Skeletal muscle cell (primary cell): ENCODE measurements around the gene SENP1.
"Not testable (repeated sequence)": the region's sequence is repeated elsewhere in the genome, so short reads cannot be mapped to it uniquely, and the experiment has no call there.

Source experiments
- DNase-seq: peaks from one replicate; pipeline ENCODE4 v3.0.0-alpha.2; 2010; ENCODE audit warnings: low read depth
- H3K4me3 ChIP-seq: 2 replicates; pipeline ENCODE4 v1.5.1; 2011; ENCODE audit warnings: low read depth, mild to moderate bottlenecking, control low read depth, low read length, moderate library complexity

The SENP1 gene

DNA sequence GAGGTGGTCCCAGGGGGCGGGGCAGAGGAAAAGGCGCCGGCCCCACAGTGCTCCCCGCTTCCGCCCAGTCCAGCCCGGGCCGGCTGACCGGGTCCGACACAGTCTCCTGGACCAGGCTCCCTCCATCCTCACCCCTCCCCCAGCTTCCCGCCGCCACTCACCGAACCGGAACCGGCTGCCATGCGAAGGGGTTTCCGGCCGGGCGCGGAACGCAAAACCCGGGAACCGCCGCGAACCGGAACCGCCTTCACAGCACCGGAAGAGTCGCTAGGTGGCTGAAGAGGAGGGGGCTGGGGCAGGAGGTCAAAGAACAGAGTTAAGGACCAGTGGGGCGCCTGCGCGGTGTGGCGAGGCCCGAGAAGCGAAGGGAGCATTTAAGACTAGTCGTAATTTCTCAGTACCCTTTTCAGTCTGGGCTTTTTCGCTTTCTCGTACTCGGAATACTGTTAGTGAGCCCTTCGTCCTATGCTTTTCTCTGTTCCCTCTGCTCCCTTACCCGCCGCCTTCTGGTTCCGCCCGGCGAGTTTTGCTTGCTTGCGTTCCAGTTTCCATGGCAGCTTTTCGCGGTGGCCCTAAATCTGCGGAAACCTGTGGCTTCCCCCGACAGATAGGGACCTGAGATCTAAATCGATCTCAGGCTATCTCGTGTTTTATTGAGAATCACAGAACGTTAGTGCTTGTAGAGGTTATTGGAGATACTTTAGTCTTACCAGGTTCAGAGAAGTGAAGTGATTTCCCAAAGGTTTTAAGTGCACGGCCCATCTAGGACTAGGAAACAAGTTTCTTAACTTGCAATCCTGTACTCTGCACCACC, at the start of gene SENP1:
TSS of gene SENP1 (minus strand) at position 213 of the 814 bp plus-strand sequence. CDS start 4,607 bp downstream, outside the sequence.
- DNase-seq = peak; percentile 41
- H3K4me3 ChIP-seq = peak within 1 kb of the TSS; percentile 61

DNA sequence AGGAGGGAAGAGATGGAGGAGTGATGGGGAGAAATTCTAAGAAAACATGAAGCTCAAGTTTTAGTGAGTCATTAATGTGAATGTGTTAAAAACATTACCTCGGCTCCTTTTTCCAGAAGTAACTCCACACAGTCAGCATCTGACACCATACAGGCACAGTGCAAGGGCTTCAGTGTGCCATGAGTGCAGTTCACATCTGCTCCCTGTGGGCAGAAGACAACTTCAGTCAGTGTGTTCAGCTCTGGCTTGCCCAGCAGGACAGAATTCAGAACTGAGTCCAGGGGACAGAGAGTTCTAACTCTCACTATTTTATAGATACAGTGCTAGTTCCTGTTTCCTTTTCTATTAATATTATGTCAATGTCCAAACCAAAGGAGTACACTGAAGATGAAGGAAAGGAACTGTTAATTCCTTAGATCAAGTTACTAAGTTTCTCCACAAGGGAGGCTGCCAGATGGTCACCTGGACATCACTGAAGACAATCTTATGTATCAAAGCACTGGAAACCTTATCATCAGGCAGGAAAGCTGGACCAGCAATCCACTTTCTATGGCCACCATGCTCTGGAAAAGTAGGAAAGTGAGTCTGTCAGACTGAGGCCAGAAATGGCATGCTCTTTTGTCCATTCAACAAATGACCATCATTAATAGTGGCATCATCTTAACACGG, 45.4 kb upstream of the SENP1 start:
- no peak overlapping the region for H3K4me3 ChIP-seq
- DNase-seq = no peak

DNA sequence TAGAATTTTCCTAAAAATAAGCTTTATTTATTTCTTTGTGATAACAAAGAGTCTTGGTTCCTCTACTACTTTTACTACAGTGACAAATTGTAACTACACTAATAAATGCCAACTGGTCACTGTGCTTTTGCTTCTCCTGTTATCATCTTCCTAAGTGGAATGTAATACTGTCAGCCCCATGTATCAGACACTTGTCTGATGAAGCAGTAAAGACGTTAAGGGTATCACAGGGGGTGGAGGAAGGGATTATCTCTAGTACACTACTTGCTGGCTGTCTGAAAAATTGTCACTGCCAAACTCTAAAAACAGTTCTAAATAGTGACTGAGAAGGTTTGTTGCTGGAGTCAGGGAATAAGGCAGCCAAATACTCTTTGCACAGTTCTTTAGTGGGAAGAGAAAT, 40.1 kb upstream of the SENP1 start:
- no peak for DNase-seq
- no peak overlapping the region for H3K4me3 ChIP-seq

DNA sequence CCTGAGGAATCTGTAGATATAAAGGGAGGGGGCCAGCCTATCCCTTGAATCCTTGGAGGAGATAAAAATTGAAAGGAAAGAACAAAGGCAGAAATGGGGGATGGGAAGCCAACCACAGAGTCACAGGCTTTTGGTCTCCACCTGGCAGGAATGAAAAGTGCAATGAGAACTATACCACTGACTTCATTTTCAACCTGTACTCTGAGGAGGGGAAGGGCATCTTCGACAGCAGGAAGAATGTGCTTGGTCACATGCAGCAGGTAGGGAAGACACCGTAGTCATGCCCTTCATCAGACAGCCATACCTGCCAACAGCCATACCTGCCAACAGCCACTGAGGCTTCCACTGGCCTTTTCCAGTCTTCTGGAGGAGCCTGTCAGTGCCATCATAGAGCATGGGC, 38.0 kb upstream of the SENP1 start:
- H3K4me3 ChIP-seq = no peak overlapping the region

DNA sequence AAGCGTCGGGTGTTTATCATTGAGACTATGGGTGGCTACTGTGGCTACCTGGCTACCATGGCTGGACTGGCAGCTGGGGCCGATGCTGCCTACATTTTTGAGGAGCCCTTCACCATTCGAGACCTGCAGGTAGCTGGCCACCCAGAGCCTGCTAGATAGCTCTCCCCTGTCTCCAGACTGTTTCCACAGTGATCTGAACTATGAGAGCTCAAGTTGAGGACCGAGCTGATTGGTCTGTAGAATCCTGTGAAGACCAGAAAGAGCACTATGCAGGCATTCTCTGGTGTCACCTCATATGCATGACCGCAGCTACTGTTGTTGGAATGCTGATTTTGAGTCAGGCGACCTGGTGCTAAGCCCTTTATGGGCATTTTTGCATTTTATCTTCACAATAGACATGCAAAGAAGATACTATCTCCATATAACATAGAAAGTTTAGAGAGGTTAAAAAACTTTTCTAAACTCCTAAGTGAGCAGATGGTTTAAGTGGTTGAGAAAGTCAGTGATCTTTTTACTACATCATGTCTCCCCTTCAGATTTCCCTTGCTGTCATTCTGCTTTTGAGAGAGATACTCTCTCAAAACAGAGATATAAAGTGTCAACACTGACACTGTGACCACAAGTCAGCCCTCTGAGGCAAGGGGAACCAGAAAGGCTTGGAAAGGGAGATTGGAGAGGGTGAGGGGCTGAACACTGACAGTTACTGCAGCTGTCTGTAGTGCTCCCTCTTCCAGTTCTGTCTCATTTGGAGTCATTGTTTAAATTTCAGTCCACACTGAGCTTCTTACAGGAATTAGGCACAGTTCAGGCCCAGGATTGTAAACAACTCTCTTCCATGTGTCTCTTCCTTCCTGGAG, 37.2 kb upstream of the SENP1 start:
- no peak for DNase-seq
- H3K4me3 ChIP-seq = no peak overlapping the region

More for the DNA sequence above, 38.0 kb upstream of the SENP1 start:
- no peak for DNase-seq

DNA sequence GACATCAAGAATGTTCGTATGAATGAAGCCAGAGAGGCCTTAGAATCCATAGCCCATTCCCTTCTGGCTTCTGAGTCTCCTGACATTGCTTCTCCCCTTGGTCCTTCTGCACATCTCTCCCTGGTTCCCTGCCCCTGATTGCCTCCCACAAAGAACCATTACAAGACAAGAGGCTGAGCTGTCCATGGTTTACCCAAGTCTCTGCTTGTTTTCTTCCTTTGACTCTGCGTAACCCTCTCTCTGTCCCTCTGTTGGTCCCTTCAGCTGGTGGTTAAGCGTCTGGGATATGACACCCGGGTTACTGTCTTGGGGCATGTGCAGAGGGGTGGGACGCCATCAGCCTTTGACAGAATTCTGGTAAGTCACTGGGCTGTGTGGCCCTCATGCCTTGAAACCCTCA, 29.1 kb upstream of the SENP1 start:
- H3K4me3 ChIP-seq = no peak overlapping the region
- no peak for DNase-seq

DNA sequence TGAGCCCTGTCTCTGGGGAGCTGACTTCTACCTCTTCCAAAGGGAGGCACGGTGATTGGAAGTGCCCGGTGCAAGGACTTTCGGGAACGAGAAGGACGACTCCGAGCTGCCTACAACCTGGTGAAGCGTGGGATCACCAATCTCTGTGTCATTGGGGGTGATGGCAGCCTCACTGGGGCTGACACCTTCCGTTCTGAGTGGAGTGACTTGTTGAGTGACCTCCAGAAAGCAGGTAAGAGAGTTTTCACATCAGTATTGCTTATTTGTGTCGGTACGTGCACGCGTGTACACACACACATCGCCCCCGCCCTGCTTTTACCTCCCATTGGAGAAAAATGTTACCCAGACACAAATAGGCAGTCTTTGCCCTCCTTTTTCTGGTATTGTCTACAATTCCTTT, 26.9 kb upstream of the SENP1 start:
- H3K4me3 ChIP-seq = no peak overlapping the region
- no peak for DNase-seq

DNA sequence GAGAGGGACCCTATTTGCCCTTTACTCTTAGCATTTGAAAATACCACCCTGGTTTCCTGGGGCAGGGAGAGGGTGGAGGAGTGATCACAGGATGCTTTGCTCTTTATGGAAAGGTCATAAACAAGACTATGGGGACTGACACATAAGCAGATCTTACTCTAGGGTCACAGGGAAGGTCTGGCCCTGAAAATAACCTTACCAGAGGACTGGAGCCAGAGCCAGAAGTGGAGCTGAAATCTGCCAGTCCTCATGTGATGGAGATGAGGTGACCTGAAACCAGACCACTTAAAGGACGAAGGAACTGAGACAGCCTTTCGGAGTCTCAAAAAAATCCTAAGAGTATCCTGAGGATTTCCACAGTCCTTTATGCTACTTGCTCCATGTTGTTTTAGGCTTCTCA, 25.6 kb upstream of the SENP1 start:
- DNase-seq = no peak
- no peak overlapping the region for H3K4me3 ChIP-seq

DNA sequence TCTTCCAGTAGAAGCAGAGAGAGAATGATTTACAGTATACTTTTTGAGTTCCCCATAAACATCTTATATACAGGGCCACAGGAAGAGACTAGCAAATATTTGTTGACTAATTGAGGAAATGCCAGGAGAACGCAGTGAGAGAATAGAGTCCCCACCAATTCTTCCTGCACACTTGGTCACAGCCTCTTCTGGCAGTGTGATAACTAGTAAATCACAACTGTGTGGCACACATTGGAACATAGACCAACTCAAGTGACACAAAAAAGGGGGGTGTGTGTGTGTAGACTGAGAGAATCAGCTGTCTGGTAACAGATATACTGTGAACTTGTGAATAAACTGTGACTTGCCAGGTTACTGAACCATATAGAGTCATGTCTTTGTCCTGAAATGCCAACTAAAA, 23.5 kb upstream of the SENP1 start:
- no peak for DNase-seq
- H3K4me3 ChIP-seq = no peak overlapping the region

DNA sequence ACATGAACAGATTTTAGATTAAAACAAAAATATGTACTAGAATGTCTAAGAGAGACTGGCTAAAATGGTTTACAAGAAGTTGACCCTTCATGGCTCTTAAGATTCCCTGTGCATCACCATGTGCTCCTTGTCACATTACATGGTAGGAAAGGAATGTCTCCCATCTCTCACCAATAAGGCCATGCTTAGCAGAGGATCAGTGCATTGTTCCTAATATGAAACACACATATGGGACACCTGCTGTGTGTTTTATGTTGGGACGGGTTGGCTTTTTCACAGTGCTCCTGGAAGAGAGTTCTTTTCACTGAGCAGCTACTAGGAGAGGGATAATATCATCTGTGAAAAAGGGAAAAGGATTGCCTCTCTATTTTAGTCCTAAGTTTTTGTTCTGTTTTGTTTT, 22.9 kb upstream of the SENP1 start:
- no peak overlapping the region for H3K4me3 ChIP-seq
- no peak for DNase-seq

DNA sequence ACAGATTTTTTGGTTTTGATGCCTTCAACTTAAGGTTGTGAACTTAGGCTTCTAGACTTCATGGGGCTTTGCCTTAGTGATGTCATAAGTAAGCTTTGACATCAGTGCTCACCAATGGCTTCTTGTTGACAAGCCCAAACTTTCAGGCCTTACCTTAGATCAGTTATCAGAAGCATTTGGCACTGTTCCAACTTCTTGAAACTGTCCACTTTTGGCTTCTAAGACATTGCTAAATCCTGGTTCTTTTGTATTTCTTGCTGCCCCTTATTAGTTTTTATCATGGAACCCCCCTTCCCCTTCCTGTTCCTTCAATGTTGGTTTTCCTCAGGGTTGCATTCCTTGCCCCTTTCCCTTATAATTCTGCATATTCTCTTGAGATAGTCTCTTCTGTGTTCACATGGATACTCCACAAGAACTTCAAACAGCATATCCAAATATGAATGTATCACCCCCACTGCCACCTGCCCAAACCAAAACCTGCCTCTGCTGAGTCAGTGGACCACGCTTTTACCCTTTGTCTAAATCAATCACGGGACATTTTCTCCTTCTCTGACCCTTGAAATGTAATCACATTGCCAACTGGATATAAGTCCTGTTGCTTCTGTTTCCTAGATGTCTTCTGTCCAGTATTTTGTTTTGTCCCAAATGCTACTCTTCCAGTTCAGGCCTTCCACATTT, 21.2 kb upstream of the SENP1 start:
- DNase-seq = no peak
- H3K4me3 ChIP-seq = no peak overlapping the region

DNA sequence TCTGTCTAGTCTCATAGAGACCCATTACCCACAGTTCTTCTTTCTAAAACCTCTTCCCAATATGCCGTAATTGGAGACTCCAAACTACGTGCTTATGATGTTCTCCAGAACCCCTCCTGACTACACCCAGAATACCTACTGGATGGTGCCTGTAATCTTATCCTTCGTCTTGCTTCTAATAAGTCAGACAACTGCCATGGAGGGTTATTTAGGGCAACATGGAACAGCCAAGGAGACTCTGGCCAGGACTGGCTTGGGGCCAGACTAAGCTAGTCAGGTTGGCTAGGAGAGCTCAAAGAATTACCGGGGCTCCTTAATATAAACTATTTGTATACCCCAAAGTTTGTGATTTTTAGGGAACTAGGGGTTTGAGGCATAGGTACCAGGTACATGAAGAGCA, 20.1 kb upstream of the SENP1 start:
- no peak overlapping the region for H3K4me3 ChIP-seq
- DNase-seq = no peak

DNA sequence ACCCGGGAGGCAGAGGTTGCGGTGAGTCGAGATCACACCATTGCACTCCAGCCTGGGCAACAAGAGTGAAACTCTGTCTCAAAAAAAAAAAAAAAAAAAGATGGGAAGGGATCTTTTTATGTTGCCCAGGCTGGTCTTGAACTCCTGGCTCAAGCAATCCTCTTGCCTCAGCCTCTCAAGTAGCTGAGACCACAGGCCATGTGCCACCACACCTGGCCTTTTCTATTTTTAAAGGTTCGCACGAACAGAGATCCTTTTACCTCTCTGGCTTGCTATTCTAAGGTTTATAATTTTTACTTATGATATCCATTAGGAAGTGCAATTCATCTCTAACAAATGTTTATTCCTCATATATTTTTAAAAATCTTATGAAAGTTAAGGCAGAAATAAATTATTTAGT, 19.7 kb upstream of the SENP1 start:
- not testable (repeated sequence) for DNase-seq, H3K4me3 ChIP-seq

DNA sequence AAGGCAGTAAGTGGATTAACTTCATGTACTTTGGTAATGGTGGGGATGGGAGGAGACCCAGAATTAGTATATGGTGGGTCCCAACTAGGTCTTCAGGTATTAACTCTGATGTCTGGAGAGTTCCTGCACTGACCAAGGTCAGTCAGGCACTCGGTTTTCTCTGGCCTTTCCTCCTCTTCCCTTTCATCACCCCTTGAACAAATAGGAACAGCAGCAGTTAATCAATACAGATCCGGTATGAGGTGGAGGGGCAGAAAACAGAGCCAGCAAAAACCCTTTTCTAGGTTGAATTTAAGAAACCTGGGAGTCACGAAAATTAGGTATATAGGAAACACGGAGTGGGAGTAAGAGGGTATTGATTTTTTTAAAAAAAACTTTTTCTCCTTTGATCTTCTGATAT, 17.3 kb upstream of the SENP1 start:
- no peak overlapping the region for H3K4me3 ChIP-seq
- DNase-seq = no peak

DNA sequence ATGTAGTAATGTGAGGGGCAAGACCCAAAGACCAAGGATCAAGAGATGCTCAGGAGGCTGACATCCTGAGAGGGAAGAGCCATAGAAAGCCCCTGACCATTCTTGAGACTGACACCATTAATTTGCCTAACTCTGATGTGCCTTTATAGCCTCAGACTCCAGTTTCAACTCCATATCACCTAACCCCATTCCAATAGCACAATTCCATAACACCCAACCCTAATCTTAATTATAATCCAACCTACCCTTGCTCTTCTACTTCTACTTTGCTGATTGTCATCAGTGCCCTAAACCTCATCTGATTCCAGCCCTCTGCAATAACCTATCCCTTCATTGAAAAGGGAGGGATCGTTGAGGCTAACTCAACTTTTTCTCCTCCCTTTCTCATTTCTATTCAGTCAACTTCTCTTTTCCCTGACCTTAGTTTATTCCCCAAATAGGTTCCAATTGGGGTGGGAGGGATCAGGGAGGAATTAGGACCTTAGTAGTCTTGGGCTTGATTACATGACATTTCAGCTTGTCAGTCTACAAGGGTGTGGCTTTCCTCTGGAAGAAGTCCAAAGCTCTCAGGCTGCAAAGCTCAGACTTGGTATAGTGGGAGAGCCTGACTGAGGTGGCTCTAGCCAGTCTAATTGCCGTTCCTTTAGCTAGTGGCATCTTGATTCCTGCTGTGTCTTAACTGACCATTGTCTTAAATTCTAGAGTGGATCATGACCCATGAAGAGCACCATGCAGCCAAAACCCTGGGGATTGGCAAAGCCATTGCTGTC, 16.4 kb upstream of the SENP1 start:
- DNase-seq = no peak
- H3K4me3 ChIP-seq = no peak overlapping the region

DNA sequence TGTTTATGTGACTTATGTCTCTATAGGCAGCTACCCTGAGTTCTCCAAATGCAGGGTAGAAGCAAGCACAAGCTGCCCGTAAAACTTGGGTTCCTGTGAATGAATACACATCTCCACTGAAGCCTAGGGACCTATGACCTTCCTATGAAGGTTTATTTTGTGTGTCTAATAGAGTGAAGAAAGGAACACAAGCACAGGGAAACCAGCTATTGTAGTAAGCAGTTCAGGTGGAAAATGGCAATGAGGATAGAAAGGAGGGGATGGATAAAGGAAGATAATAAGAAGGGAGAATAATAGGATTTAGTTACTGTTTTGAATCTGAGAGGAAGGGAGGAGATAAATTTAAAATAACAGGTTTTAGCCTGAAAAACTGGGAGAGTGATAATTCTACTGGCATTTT, 15.6 kb upstream of the SENP1 start:
- DNase-seq = no peak
- no peak overlapping the region for H3K4me3 ChIP-seq

DNA sequence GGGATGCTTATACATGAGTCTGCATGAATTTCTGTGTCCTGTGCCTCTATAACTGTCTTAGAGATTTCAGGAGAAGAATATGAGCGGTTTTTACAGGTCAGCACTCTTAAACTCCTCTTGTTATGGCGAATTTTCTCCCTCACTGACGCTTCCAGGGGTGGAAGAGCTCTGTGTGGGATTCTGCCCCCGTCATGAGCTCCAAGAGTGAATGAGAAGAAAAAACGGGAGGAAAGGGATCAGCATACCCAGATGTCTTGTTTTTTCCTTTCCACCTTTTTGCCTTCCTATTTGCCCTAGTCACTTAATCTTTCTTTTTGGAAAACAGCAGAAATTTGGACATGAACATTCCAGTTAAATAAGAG, 13.9 kb upstream of the SENP1 start:
- H3K4me3 ChIP-seq = peak overlapping the region; percentile 88
- no peak for DNase-seq

DNA sequence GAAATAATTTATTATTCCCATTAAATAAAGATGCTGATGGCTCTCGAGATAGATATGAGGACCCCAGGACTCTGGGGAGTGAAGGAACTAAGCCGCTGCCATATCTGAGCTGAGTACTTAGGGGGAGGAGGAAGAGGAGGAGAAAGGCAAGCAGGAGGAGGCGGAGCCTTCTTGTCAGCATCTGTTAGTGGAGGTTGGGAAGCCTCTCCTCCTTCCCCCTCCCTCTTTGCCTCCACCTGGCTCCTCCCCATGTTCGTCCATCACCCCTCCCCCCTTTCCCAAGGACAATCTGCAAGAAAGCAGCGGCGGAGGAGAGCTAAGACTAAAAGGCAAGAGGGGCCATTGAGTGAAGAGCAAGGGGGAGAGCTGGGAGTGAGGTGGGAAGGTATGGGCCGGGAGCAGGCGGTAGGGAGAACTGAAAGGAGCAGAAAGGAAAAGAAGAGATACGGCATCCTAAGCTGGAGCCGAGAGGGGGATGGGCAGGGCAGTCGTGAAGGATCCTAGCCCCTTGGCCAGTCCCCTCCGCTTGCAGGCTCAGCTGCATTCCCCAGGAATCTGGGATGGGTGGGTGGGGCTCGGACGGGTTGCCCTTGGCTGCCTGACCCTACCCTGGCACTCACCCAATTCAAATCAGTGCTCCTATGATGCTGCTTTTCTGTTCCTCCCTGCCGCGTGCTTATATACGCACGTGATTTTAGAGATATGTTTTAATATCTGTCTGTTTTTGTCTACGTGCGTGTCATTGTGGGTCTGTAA, 13.4 kb upstream of the SENP1 start, which contains the start of gene PFKM:
TSS of gene PFKM (plus strand) at position 287 of the 756 bp plus-strand sequence. CDS start 3,411 bp downstream, outside the sequence.
- H3K4me3 ChIP-seq = peak within 1 kb of the TSS; percentile 88
- DNase-seq = peak; percentile 73
